HG02884 (cell line): ENCODE measurements around the gene USP17L20.
"Not testable (repeated sequence)": the region's sequence is repeated elsewhere in the genome, so short reads cannot be mapped to it uniquely, and the experiment has no call there.

Source experiments
- ATAC-seq: cut with Tn5 transposase; IDR thresholded peaks from one replicate; pipeline ENCODE4 v1.9.1; 2021; ENCODE audit warnings: mild to moderate bottlenecking, moderate library complexity; ENCODE audit not compliant: unreplicated experiment

USP17L20 gene, protein sequence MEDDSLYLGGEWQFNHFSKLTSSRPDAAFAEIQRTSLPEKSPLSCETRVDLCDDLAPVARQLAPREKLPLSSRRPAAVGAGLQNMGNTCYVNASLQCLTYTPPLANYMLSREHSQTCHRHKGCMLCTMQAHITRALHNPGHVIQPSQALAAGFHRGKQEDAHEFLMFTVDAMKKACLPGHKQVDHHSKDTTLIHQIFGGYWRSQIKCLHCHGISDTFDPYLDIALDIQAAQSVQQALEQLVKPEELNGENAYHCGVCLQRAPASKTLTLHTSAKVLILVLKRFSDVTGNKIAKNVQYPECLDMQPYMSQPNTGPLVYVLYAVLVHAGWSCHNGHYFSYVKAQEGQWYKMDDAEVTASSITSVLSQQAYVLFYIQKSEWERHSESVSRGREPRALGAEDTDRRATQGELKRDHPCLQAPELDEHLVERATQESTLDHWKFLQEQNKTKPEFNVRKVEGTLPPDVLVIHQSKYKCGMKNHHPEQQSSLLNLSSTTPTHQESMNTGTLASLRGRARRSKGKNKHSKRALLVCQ

DNA sequence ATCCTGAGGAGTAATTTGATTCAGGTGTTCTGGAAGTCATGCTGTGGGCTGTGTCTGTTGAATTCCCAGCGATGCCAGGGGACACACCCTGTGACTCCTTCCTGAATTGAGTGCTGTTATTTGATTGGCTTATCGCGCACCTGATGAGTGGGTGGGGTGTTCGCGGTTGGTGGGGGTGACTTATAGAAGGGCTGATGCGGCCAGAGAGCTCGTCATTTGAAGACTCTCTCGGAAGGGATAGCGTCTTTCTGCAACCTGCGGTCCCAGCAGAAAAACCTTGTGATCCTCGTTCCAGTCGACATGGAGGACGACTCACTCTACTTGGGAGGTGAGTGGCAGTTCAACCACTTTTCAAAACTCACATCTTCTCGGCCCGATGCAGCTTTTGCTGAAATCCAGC lies at the start of gene USP17L20:
Gene USP17L20 (plus strand): TSS at position 301 of the 400 bp plus-strand sequence. CDS start 0 bp downstream, at position 301.
- ATAC-seq, result not testable (repeated sequence)

- ATAC-seq, result not testable (repeated sequence)
Measured at GRCh38 chr4:9210357-9210756, 47.6 kb upstream of the USP17L20 start, which contains the start of gene USP17L10. Gene USP17L10 (plus strand): TSS chr4:9210657. CDS start chr4:9210657, 0 bp downstream.

- not testable (repeated sequence) for ATAC-seq
Measured at GRCh38 chr4:9214701-9215100, 43.2 kb upstream of the USP17L20 start.

DNA sequence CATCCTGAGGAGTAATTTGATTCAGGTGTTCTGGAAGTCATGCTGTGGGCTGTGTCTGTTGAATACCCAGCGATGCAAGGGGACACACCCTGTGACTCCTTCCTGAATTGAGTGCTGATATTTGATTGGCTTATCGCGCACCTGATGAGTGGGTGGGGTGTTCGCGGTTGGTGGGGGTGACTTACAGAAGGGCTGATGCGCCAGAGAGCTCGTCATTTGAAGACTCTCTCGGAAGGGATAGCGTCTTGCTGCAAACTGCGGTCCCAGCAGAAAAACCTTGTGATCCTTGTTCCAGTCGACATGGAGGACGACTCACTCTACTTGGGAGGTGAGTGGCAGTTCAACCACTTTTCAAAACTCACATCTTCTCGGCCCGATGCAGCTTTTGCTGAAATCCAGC lies 42.8 kb upstream of the USP17L20 start, which contains the start of gene USP17L11:
Gene USP17L11 (plus strand): TSS at position 301 of the 400 bp plus-strand sequence. CDS start 0 bp downstream, at position 301.
- ATAC-seq, result not testable (repeated sequence)

DNA sequence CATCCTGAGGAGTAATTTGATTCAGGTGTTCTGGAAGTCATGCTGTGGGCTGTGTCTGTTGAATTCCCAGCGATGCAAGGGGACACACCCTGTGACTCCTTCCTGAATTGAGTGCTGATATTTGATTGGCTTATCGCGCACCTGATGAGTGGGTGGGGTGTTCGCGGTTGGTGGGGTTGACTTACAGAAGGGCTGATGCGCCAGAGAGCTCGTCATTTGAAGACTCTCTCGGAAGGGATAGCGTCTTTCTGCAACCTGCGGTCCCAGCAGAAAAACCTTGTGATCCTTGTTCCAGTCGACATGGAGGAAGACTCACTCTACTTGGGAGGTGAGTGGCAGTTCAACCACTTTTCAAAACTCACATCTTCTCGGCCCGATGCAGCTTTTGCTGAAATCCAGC lies 38.1 kb upstream of the USP17L20 start, which contains the start of gene USP17L12:
Gene USP17L12 (plus strand): TSS at position 301 of the 400 bp plus-strand sequence. CDS start 0 bp downstream, at position 301.
- ATAC-seq, result not testable (repeated sequence)

GRCh38 chr4:9224596-9224995 lies 33.3 kb upstream of the USP17L20 start, which contains the start of gene USP17L13:
Gene USP17L13 (plus strand): TSS chr4:9224896. CDS start chr4:9224896, 0 bp downstream.
- not testable (repeated sequence) for ATAC-seq

DNA sequence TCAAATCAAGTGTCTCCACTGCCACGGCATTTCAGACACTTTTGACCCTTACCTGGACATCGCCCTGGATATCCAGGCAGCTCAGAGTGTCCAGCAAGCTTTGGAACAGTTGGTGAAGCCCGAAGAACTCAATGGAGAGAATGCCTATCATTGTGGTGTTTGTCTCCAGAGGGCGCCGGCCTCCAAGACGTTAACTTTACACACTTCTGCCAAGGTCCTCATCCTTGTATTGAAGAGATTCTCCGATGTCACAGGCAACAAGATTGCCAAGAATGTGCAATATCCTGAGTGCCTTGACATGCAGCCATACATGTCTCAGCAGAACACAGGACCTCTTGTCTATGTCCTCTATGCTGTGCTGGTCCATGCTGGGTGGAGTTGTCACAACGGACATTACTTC lies 27.7 kb upstream of the USP17L20 start:
- not testable (repeated sequence) for ATAC-seq

- not testable (repeated sequence) for ATAC-seq
Measured at GRCh38 chr4:9234085-9234484, 23.8 kb upstream of the USP17L20 start, which contains the start of gene USP17L15. Gene USP17L15 (plus strand): TSS chr4:9234385. CDS start chr4:9234385, 0 bp downstream.

- ATAC-seq, result not testable (repeated sequence)
Measured at GRCh38 chr4:9238461-9238860, 19.5 kb upstream of the USP17L20 start.

- not testable (repeated sequence) for ATAC-seq
Measured at GRCh38 chr4:9243579-9243978, 14.3 kb upstream of the USP17L20 start, which contains the start of gene USP17L17. Gene USP17L17 (plus strand): TSS chr4:9243879. CDS start chr4:9243879, 0 bp downstream.

- ATAC-seq, result not testable (repeated sequence)
Measured at GRCh38 chr4:9247953-9248680, 9.8 kb upstream of the USP17L20 start, which contains the start of gene USP17L18. Gene USP17L18 (plus strand): TSS chr4:9248630. CDS start chr4:9248630, 0 bp downstream.

DNA sequence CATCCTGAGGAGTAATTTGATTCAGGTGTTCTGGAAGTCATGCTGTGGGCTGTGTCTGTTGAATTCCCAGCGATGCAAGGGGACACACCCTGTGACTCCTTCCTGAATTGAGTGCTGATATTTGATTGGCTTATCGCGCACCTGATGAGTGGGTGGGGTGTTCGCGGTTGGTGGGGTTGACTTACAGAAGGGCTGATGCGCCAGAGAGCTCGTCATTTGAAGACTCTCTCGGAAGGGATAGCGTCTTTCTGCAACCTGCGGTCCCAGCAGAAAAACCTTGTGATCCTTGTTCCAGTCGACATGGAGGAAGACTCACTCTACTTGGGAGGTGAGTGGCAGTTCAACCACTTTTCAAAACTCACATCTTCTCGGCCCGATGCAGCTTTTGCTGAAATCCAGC lies 4.8 kb upstream of the USP17L20 start, which contains the start of gene USP17L19:
Gene USP17L19 (plus strand): TSS at position 301 of the 400 bp plus-strand sequence. CDS start 0 bp downstream, at position 301.
- ATAC-seq, result not testable (repeated sequence)

DNA sequence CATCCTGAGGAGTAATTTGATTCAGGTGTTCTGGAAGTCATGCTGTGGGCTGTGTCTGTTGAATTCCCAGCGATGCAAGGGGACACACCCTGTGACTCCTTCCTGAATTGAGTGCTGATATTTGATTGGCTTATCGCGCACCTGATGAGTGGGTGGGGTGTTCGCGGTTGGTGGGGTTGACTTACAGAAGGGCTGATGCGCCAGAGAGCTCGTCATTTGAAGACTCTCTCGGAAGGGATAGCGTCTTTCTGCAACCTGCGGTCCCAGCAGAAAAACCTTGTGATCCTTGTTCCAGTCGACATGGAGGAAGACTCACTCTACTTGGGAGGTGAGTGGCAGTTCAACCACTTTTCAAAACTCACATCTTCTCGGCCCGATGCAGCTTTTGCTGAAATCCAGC lies 4.6 kb downstream of the USP17L20 start, which contains the start of gene USP17L21:
Gene USP17L21 (plus strand): TSS at position 301 of the 400 bp plus-strand sequence. CDS start 0 bp downstream, at position 301.
- ATAC-seq, result not testable (repeated sequence)

- not testable (repeated sequence) for ATAC-seq
Measured at GRCh38 chr4:9267319-9267718, 9.4 kb downstream of the USP17L20 start, which contains the start of gene USP17L22. Gene USP17L22 (plus strand): TSS chr4:9267619. CDS start chr4:9267619, 0 bp downstream.

- ATAC-seq, result not testable (repeated sequence)
Measured at GRCh38 chr4:9271719-9272118, 13.8 kb downstream of the USP17L20 start.
